ENCODE results near the gene ZBTB43. TPM values are rescaled to one million over a fixed set of nuclear protein-coding genes. Genes with fewer than 3 reads are reported as not detected.

ZBTB43 gene
- total and polyA plus RNA-seq, 4 donors, result 2.6 to 7.1 (median 5.0) TPM

GRCh38 chr9:126885131-126885641, 80.3 kb downstream of the ZBTB43 start:
- Histone ChIP-seq H3K4me1 (ENCODE audit: control insufficient read depth in 4 of 4, insufficient read depth in 4 of 4, low read length in 3 of 4) (peaks cover 0 to 10% (median 4%) of the 10 kb centered on the region in 4 donors), H3K4me3 (ENCODE audit: low read depth in 1 of 3, low read length in 3 of 3) (no peak overlapping the region), H3K27ac (ENCODE audit: low read depth in 1 of 2, low read length in 2 of 2) (peak overlapping the region in 1 of 2 donors; percentile 47), H3K27me3 (ENCODE audit: control insufficient read depth in 4 of 4, insufficient read depth in 4 of 4, low read length in 3 of 4) (no peaks in the 10 kb centered on the region), H3K9me3 (ENCODE audit: control insufficient read depth in 4 of 4, low read length in 3 of 4) (no peaks in the 10 kb centered on the region), H3K9ac (ENCODE audit: low read depth in 1 of 2, low read length in 2 of 2) (no peak overlapping the region), H3K36me3 (ENCODE audit: control insufficient read depth in 4 of 4, insufficient read depth in 3 of 4, low read depth in 1 of 4, low read length in 3 of 4) (peaks cover under 1 to 9% (median 9%) of the 10 kb centered on the region in 4 donors)
- 74% methylated on average over 6 of the region's 6 CpGs for WGBS
- no peak for DNase-seq (ENCODE audit: low spot score)
- TF ChIP-seq HNF4A (conservative IDR thresholded peaks at IDR 0.05) (peak; percentile 68 to 79), HNF4G (IDR thresholded peaks at IDR 0.05) (peak; percentile 58), CTCF (IDR thresholded peaks at IDR 0.05; ENCODE audit: low read depth, low read length, missing input control) (no peak), YY1 (IDR thresholded peaks at IDR 0.05) (no peak), GABPA (IDR thresholded peaks at IDR 0.05 in 1 of 2, conservative IDR thresholded peaks at IDR 0.05 in 1 of 2) (no peak), ATF3 (IDR thresholded peaks at IDR 0.05) (no peak), JUND (IDR thresholded peaks at IDR 0.05) (no peak), RAD21 (IDR thresholded peaks at IDR 0.05) (no peak), FOXA1 (IDR thresholded peaks at IDR 0.05) (no peak), EGR1 (IDR thresholded peaks at IDR 0.05; ENCODE audit: low read depth in 2 of 2) (no peak), FOXA2 (IDR thresholded peaks at IDR 0.05) (no peak), TAF1 (conservative IDR thresholded peaks at IDR 0.05) (no peak), RXRA (IDR thresholded peaks at IDR 0.05) (no peak), SP1 (IDR thresholded peaks at IDR 0.05) (peak; percentile 59), MAX (IDR thresholded peaks at IDR 0.05) (no peak), ZBTB33 (IDR thresholded peaks at IDR 0.05) (no peak), REST (IDR thresholded peaks at IDR 0.05) (no peak), NR2F2 (IDR thresholded peaks at IDR 0.05) (no peak)
